Body of pancreas (tissue), 4 donors: ENCODE data around the gene FCAMR.

Source experiments
- CTCF ChIP-seq, 7 experiments: fragments of 450-650 bp in 4 of 7; fragments of 200-600 bp in 3 of 7; sonication (generic) in 3 of 7; IDR thresholded peaks; one replicate each; pipeline ENCODE4 v1.5.1; 2016 to 2019; ENCODE audit warnings: antibody characterized with exemption in 7 of 7
- POLR2A ChIP-seq, 3 donors: fragments of 450-650 bp; IDR thresholded peaks; one replicate each; pipeline ENCODE4 v1.6.1; 2016; ENCODE audit warnings: antibody characterized with exemption in 3 of 3, mild to moderate bottlenecking in 2 of 3

- TF ChIP-seq CTCF (IDR thresholded peaks at IDR 0.05) (no peak), POLR2A (IDR thresholded peaks at IDR 0.05) (no peak)
Measured at GRCh38 chr1:207018707-207019106, 48.4 kb upstream of the FCAMR start.
